Tibial artery (tissue), 4 donors: ENCODE results near the gene COL8A2.

Source experiments
- DNase-seq, 2 donors: peaks; one replicate each; pipeline ENCODE4 v3.0.0-alpha.2; 2019
- H3K27ac ChIP-seq, 2 donors: fragments of 200-600 bp; sonication (generic) in 1 of 2; 1 replicate in 1 of 2; 2 replicates in 1 of 2; pipeline ENCODE4 v1.5.1; 2018 to 2019; ENCODE audit warnings: mild to moderate bottlenecking in 1 of 2
- H3K27me3 ChIP-seq, 2 donors: fragments of 200-600 bp; sonication (generic) in 1 of 2; one replicate each; pipeline versions ENCODE4 v1.5.1 to v1.6.0; 2016 to 2019
- H3K36me3 ChIP-seq, 3 donors: fragments of 200-600 bp; sonication (generic) in 2 of 3; one replicate each; pipeline ENCODE4 v1.5.1; 2016 to 2019; ENCODE audit warnings: mild to moderate bottlenecking in 2 of 3
- H3K4me1 ChIP-seq, 4 donors: fragments of 200-600 bp; sonication (generic) in 2 of 4; 1 replicate in 3 of 4; 2 replicates in 1 of 4; pipeline ENCODE4 v1.5.1; 2016 to 2019
- H3K4me3 ChIP-seq, 2 donors: fragments of 200-600 bp; sonication (generic) in 1 of 2; 1 replicate in 1 of 2; 2 replicates in 1 of 2; pipeline ENCODE4 v1.5.1; 2018 to 2019; ENCODE audit warnings: mild to moderate bottlenecking in 2 of 2
- H3K9me3 ChIP-seq, 3 donors: fragments of 200-600 bp; sonication (generic) in 1 of 3; one replicate each; pipeline ENCODE4 v1.5.1; 2016 to 2019
- CTCF ChIP-seq, 2 experiments: fragments of 200-600 bp in 1 of 2; fragments of 450-650 bp in 1 of 2; IDR thresholded peaks; one replicate each; pipeline ENCODE4 v1.5.1; 2017 to 2019; ENCODE audit warnings: antibody characterized with exemption in 2 of 2, mild to moderate bottlenecking in 1 of 2, moderate library complexity in 1 of 2
- intact Hi-C: fragments of 100-400 bp; cut with DNase I; formaldehyde crosslinking; loops from one replicate; pipeline ENCODE4 v1.15.0; 2023; ENCODE audit warnings: low total_unique reads

The COL8A2 gene

GRCh38 chr1:36070349-36070748 is 54.7 kb downstream of the COL8A2 start:
- no peak for TF ChIP-seq CTCF (IDR thresholded peaks at IDR 0.05)
- intact Hi-C loops: no loop called here
- Histone ChIP-seq H3K36me3 (no peaks in the 10 kb centered on the region), H3K9me3 (no peaks in the 10 kb centered on the region), H3K27ac (no peak overlapping the region), H3K27me3 (no peaks in the 10 kb centered on the region), H3K4me3 (no peak overlapping the region), H3K4me1 (no peaks in the 10 kb centered on the region)
- DNase-seq: no peak

GRCh38 chr1:36068866-36069265 is 56.2 kb downstream of the COL8A2 start:
- Histone ChIP-seq H3K27ac (no peak overlapping the region), H3K4me1 (no peaks in the 10 kb centered on the region), H3K27me3 (no peaks in the 10 kb centered on the region), H3K4me3 (no peak overlapping the region), H3K9me3 (no peaks in the 10 kb centered on the region), H3K36me3 (peaks cover 0 to 4% (median 0%) of the 10 kb centered on the region in 3 donors)
- no peak for TF ChIP-seq CTCF (IDR thresholded peaks at IDR 0.05)
- DNase-seq: no peak
- intact Hi-C loops: no loop called here

GRCh38 chr1:36067871-36068270 is 57.2 kb downstream of the COL8A2 start:
- Histone ChIP-seq H3K27me3 (no peaks in the 10 kb centered on the region), H3K27ac (no peak overlapping the region), H3K4me3 (no peak overlapping the region), H3K36me3 (peaks cover 0 to 7% (median 0%) of the 10 kb centered on the region in 3 donors), H3K4me1 (no peaks in the 10 kb centered on the region), H3K9me3 (no peaks in the 10 kb centered on the region)
- no peak for DNase-seq
- intact Hi-C loops: no loop called here
- TF ChIP-seq CTCF (IDR thresholded peaks at IDR 0.05): no peak

- intact Hi-C loops: no loop called here
- no peaks in the 10 kb centered on the region for H3K4me1 ChIP-seq
- no peaks in the 10 kb centered on the region for H3K9me3 ChIP-seq
- no peak for DNase-seq
- H3K27me3 ChIP-seq: no peaks in the 10 kb centered on the region
- H3K36me3 ChIP-seq: peaks cover 0 to 7% (median 0%) of the 10 kb centered on the region in 3 donors
- no peak overlapping the region for H3K27ac ChIP-seq
- no peak overlapping the region for H3K4me3 ChIP-seq
- no peak for TF ChIP-seq CTCF (IDR thresholded peaks at IDR 0.05)
Measured at GRCh38 chr1:36062315-36062714, 62.7 kb downstream of the COL8A2 start.

- no peak for DNase-seq
- intact Hi-C loops: no loop called here
Measured at GRCh38 chr1:36055706-36056105, 69.3 kb downstream of the COL8A2 start.

More at GRCh38 chr1:36055706-36056105, 69.3 kb downstream of the COL8A2 start:
- H3K4me3 ChIP-seq: no peak overlapping the region
- no peak overlapping the region for H3K27ac ChIP-seq
- TF ChIP-seq CTCF (IDR thresholded peaks at IDR 0.05): no peak
- no peaks in the 10 kb centered on the region for H3K9me3 ChIP-seq
- H3K27me3 ChIP-seq: no peaks in the 10 kb centered on the region
- H3K36me3 ChIP-seq: peaks cover 9 to 28% (median 17%) of the 10 kb centered on the region in 3 donors
- no peaks in the 10 kb centered on the region for H3K4me1 ChIP-seq
